ENCODE results near the gene TSPAN33. TPM values are rescaled to one million over a fixed set of nuclear protein-coding genes. Genes with fewer than 3 reads are reported as not detected.

The TSPAN33 gene
- total RNA-seq: 0.15 and 0.17 TPM in 2 replicates

GRCh38 chr7:129144095-129144833 lies at the start of gene TSPAN33:
Gene TSPAN33, plus strand, starts transcription at chr7:129144707. Its CDS starts 274 bp downstream, at chr7:129144981.

GRCh38 chr7:129188372-129188891 lies 43.9 kb downstream of the TSPAN33 start, which contains the start of gene SMO:
Gene SMO, plus strand, starts transcription at chr7:129188633. Its CDS starts 519 bp downstream, at chr7:129189152.

Other genes with a start within 250 kb of the TSPAN33 start
- gene KCP, start 234.0 kb upstream of the TSPAN33 start, total RNA-seq: under 0.01 and 0.66 TPM in 2 replicates
- gene IRF5, start 206.8 kb upstream of the TSPAN33 start, total RNA-seq: 0.83 TPM in 1 of 2 replicates, not detected in the other
- gene TNPO3, start 89.6 kb upstream of the TSPAN33 start, total RNA-seq: 73.6 and 77.1 TPM in 2 replicates
- gene SMO, start 43.9 kb downstream of the TSPAN33 start, total RNA-seq: 3.2 and 17.4 TPM in 2 replicates
- gene AHCYL2, start 80.3 kb downstream of the TSPAN33 start, total RNA-seq: 14.7 and 14.9 TPM in 2 replicates

All from smooth muscle cell of trachea (primary cell).